ENCODE measurements around the gene CYTH2.

CYTH2 gene

DNA sequence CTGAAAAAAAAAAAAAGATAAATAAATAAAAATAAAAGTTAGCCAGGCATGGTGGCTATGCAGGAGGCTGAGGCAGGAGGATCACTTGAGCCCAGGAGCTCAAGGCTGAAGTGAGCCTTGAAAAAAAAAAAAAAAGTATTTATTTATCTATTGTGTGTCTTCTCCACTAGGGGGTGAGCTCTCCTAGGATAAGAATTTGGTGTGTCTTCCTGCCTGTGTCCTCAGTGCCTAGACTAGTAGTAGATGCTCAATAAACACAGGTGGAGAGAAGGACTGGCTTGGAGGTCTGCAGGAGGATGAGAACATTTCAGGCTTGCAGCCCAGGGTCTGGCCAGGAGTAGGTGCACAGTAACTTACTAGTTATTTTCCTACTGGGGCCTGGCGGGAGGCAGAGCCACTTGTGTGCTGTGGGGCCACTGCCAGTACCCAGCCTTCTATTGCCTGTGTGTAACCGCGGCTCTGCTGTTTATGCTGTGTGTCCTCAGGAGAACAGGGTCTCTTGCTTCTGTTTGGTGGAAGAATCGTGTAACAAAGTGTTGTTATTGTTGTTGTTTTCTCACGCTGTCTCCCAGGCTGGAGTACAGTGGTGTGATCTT, 37.1 kb downstream of the CYTH2 start:
- peak; percentile 10 for DNase-seq (ENCODE audit: extremely low read depth, low read depth)
- TF ChIP-seq, protein P1, sequence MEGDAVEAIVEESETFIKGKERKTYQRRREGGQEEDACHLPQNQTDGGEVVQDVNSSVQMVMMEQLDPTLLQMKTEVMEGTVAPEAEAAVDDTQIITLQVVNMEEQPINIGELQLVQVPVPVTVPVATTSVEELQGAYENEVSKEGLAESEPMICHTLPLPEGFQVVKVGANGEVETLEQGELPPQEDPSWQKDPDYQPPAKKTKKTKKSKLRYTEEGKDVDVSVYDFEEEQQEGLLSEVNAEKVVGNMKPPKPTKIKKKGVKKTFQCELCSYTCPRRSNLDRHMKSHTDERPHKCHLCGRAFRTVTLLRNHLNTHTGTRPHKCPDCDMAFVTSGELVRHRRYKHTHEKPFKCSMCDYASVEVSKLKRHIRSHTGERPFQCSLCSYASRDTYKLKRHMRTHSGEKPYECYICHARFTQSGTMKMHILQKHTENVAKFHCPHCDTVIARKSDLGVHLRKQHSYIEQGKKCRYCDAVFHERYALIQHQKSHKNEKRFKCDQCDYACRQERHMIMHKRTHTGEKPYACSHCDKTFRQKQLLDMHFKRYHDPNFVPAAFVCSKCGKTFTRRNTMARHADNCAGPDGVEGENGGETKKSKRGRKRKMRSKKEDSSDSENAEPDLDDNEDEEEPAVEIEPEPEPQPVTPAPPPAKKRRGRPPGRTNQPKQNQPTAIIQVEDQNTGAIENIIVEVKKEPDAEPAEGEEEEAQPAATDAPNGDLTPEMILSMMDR (IDR thresholded peaks at IDR 0.05; ENCODE audit: low read depth, low read length), result peak; percentile 42

DNA sequence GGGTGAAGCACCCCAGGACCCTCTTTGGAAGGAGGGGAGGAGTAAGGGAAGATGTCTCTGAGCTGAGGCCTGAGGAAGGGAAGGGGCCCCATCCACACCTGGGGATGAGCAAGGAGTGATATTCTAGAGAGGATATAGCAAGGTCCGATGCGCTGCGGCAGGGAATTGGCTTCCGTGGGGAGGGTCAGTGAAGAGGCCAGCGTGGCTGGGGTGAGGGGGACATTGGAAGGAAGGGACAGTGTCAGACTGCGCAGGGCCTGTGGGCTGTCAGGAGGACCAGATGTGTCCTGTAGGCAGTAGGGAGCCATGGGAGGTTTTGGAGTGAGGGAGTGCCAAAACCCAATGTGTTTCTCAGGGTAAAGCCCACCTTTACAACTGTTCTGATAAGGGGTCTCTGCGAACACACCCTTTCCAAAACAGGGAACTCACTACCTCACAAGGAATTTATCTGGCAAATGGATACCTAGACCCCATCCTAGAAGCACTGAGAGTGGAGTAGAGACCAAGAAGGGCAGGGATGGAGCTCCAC, 38.8 kb downstream of the CYTH2 start:
- no peak for DNase-seq (ENCODE audit: extremely low read depth, low read depth)
- TF ChIP-seq, protein P1 (IDR thresholded peaks at IDR 0.05; ENCODE audit: low read depth, low read length), result no peak

DNA sequence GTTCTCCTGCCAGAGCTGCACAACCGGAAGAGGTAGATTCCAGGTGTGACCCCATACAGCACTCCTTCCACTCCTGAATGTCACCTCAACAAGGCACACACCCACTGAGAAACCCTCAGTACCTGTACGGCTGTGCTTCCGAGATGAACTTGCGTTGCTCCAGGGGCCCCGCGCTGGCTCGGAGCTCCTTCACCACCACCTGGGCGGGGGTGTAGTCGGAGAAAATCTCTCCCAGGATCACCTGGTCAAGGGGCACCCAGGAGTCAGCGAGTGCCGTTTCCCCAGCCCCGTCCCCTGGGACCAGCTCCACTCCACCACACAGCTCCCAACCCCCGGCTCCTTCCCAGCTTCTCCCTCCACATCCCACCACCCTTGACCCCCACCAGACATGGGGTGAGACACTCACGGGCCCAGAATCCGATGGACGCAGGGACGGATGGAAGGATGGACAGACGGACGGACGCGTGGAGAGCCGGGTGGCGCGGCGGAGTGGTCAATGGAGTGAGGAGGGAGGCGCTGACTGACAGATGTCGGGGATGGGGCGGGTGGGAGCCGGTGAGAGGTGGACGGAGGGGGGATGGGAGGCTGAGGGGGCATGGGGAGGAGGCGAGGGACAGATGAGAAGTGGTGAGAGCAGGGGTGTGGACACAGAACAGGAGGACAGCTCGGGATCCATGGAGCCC, 39.7 kb downstream of the CYTH2 start:
- no peak for DNase-seq (ENCODE audit: extremely low read depth, low read depth)
- TF ChIP-seq, protein P1 (IDR thresholded peaks at IDR 0.05; ENCODE audit: low read depth, low read length), result no peak

GRCh38 chr19:48509467-48510194, 40.5 kb downstream of the CYTH2 start:
- TF ChIP-seq, protein P1 (IDR thresholded peaks at IDR 0.05; ENCODE audit: low read depth, low read length), result no peak
- no peak for DNase-seq (ENCODE audit: extremely low read depth, low read depth)

- TF ChIP-seq, protein P1 (IDR thresholded peaks at IDR 0.05; ENCODE audit: low read depth, low read length), result no peak
- peak; percentile 4 for DNase-seq (ENCODE audit: extremely low read depth, low read depth)
Measured at GRCh38 chr19:48510421-48511268, 41.5 kb downstream of the CYTH2 start.

DNA sequence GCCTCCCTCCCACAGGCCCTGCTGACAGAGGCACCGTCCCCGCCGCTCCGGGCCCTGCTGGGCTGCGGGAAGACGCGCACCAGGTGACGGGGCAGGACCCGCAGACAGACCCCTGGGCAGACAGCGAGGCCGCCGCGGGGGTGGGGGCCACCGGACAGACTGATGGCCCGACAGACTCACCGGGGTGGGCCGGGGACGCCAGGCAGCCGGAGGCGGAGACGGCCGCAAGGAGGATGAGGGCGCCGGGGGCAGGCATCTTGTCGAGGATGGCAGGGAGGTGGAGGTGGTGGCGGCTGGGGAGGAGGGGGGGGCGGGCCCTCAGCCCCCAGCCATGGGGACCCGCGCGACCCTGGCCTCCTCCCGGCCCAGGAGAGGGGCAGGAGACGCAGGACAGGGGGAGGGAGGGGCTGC, 42.2 kb downstream of the CYTH2 start:
- DNase-seq (ENCODE audit: extremely low read depth, low read depth), result no peak
- TF ChIP-seq, protein P1 (IDR thresholded peaks at IDR 0.05; ENCODE audit: low read depth, low read length), result no peak
